Type B pancreatic cell (in vitro differentiated cells): Measurements from ENCODE around the gene ABCA9. TPM values are rescaled to one million over a fixed set of nuclear protein-coding genes. Genes with fewer than 3 reads are reported as not detected.
"Not testable (repeated sequence)": the region's sequence is repeated elsewhere in the genome, so short reads cannot be mapped to it uniquely, and the experiment has no call there.

Experiments
- DNase-seq: peaks from one replicate; pipeline ENCODE4 v3.0.0; 2021; ENCODE audit warnings: mixed read lengths; ENCODE audit not compliant: unreplicated experiment; ENCODE audit errors: extremely low spot score
- H3K27ac Mint-ChIP-seq: 2 replicates; pipeline ENCODE4 v1.8.0; 2021; ENCODE audit warnings: mild to moderate bottlenecking, mixed read lengths
- H3K27me3 Mint-ChIP-seq: 2 replicates; pipeline ENCODE4 v1.8.0; 2021; ENCODE audit warnings: mixed read lengths
- H3K36me3 Mint-ChIP-seq: 2 replicates; pipeline ENCODE4 v1.8.0; 2021; ENCODE audit warnings: mixed read lengths
- H3K4me1 Mint-ChIP-seq: one replicate; pipeline ENCODE4 v1.8.0; 2021; ENCODE audit warnings: mixed read lengths; ENCODE audit not compliant: unreplicated experiment
- H3K4me3 Mint-ChIP-seq: 2 replicates; pipeline ENCODE4 v1.8.0; 2021; ENCODE audit warnings: mild to moderate bottlenecking, mixed read lengths
- H3K9me3 Mint-ChIP-seq: 2 replicates; pipeline ENCODE4 v1.8.0; 2021; ENCODE audit warnings: mixed read lengths
- total RNA-seq: library from RNA; stranded (reverse); gene quantifications from 2 replicates; pipeline ENCODE4 v1.2.1, GENCODE V29; 2021; ENCODE audit warnings: low replicate concordance
- TF ChIP-seq, protein P1 (sequence below): fragments of 200-600 bp; sonication (generic); conservative IDR thresholded peaks from 2 replicates; pipeline ENCODE4 v1.5.0; 2021; ENCODE audit warnings: antibody characterized with exemption, mild to moderate bottlenecking

Gene ABCA9
- total RNA-seq, 1 donor from 2014 or later = 5.0 TPM

GRCh38 chr17:69012895-69013805 lies 47.6 kb downstream of the ABCA9 start:
- DNase-seq = no peak
- TF ChIP-seq, protein P1, sequence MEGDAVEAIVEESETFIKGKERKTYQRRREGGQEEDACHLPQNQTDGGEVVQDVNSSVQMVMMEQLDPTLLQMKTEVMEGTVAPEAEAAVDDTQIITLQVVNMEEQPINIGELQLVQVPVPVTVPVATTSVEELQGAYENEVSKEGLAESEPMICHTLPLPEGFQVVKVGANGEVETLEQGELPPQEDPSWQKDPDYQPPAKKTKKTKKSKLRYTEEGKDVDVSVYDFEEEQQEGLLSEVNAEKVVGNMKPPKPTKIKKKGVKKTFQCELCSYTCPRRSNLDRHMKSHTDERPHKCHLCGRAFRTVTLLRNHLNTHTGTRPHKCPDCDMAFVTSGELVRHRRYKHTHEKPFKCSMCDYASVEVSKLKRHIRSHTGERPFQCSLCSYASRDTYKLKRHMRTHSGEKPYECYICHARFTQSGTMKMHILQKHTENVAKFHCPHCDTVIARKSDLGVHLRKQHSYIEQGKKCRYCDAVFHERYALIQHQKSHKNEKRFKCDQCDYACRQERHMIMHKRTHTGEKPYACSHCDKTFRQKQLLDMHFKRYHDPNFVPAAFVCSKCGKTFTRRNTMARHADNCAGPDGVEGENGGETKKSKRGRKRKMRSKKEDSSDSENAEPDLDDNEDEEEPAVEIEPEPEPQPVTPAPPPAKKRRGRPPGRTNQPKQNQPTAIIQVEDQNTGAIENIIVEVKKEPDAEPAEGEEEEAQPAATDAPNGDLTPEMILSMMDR = no peak
- Mint-ChIP-seq H3K27me3 (no peaks in the 10 kb centered on the region), H3K4me1 (no peaks in the 10 kb centered on the region), H3K27ac (no peak overlapping the region), H3K4me3 (no peak overlapping the region), H3K36me3 (peaks cover 4% of the 10 kb centered on the region), H3K9me3 (peaks cover 12% of the 10 kb centered on the region)

- H3K36me3 Mint-ChIP-seq = peaks cover 7% of the 10 kb centered on the region
- no peaks in the 10 kb centered on the region for H3K27me3 Mint-ChIP-seq
- peaks cover 14% of the 10 kb centered on the region for H3K9me3 Mint-ChIP-seq
- TF ChIP-seq, protein P1 = no peak
- no peak overlapping the region for H3K4me3 Mint-ChIP-seq
- H3K4me1 Mint-ChIP-seq = no peaks in the 10 kb centered on the region
- no peak for DNase-seq
- H3K27ac Mint-ChIP-seq = no peak overlapping the region
Measured at GRCh38 chr17:69009930-69010329, 50.8 kb downstream of the ABCA9 start.

GRCh38 chr17:69004759-69005158 lies 56.0 kb downstream of the ABCA9 start:
- not testable (repeated sequence) for DNase-seq, H3K27me3 Mint-ChIP-seq, H3K27ac Mint-ChIP-seq, H3K9me3 Mint-ChIP-seq, H3K36me3 Mint-ChIP-seq, H3K4me1 Mint-ChIP-seq
- H3K4me3 Mint-ChIP-seq = peak overlapping the region; percentile 43

DNA sequence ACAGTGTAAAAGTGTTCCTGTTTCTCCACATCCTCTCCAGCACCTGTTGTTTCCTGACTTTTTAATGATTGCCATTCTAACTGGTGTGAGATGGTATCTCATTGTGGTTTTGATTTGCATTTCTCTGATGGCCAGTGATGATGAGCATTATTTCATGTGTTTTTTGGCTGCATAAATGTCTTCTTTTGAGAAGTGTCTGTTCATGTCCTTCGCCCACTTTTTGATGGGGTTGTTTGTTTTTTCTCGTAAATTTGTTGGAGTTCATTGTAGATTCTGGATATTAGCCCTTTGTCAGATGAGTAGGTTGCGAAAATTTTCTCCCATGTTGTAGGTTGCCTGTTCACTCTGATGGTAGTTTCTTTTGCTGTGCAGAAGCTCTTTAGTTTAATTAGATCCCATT lies 61.0 kb downstream of the ABCA9 start:
- H3K36me3 Mint-ChIP-seq, DNase-seq: not testable (repeated sequence)

GRCh38 chr17:68993112-68993511 lies 67.6 kb downstream of the ABCA9 start:
- TF ChIP-seq, protein P1 = no peak
- no peaks in the 10 kb centered on the region for H3K9me3 Mint-ChIP-seq
- no peak overlapping the region for H3K27ac Mint-ChIP-seq
- no peak overlapping the region for H3K4me3 Mint-ChIP-seq
- DNase-seq = no peak
- H3K4me1 Mint-ChIP-seq = no peaks in the 10 kb centered on the region
- H3K36me3 Mint-ChIP-seq = no peaks in the 10 kb centered on the region
- H3K27me3 Mint-ChIP-seq = peaks cover 3% of the 10 kb centered on the region

More for the DNA sequence above, 61.0 kb downstream of the ABCA9 start:
- not testable (repeated sequence) for H3K27ac Mint-ChIP-seq, H3K4me3 Mint-ChIP-seq, H3K4me1 Mint-ChIP-seq, H3K27me3 Mint-ChIP-seq, H3K9me3 Mint-ChIP-seq

DNA sequence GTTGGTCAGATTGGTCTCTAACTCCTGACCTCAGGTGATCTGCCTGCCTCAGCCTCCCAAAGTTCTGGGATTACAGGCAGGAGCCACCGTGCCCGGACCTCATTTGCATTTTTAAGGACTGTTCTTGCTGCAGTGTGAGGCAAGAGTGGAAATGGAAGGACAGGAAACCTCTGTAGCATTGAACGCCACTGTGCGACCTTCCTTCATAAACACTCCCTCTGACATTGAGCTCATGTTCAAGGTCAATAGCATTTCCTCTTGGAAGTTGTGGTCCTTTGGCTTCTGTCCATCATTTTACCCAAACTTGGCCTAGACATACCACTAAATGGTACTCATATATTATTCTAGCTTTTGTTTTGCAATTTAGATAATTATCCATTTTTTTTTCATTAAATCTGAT lies 72.8 kb downstream of the ABCA9 start:
- H3K27ac Mint-ChIP-seq = no peak overlapping the region
- H3K36me3 Mint-ChIP-seq = no peaks in the 10 kb centered on the region
- DNase-seq = no peak
- no peaks in the 10 kb centered on the region for H3K27me3 Mint-ChIP-seq
- TF ChIP-seq, protein P1 = no peak
- H3K9me3 Mint-ChIP-seq = no peaks in the 10 kb centered on the region
- no peak overlapping the region for H3K4me3 Mint-ChIP-seq
- H3K4me1 Mint-ChIP-seq = no peaks in the 10 kb centered on the region
